ENCODE data around the gene ETNK2.

The ETNK2 gene

GRCh38 chr1:204151552-204152309 lies at the start of gene ETNK2:
Gene ETNK2 (minus strand): TSS chr1:204152044. CDS start chr1:204151852, 192 bp downstream.
- no peak for FAIRE-seq

GRCh38 chr1:204201348-204202040 lies 49.6 kb upstream of the ETNK2 start:
- no peak for FAIRE-seq

- FAIRE-seq = no peak
These were observed 47.7 kb upstream of the ETNK2 start for GRCh38 chr1:204199579-204199978.

GRCh38 chr1:204198348-204199340 lies 46.8 kb upstream of the ETNK2 start:
- FAIRE-seq = no peak

- no peak for FAIRE-seq
These were observed 45.2 kb upstream of the ETNK2 start for GRCh38 chr1:204197068-204197467.

- no peak for FAIRE-seq
These were observed 44.4 kb upstream of the ETNK2 start, which contains the start of gene KISS1 for GRCh38 chr1:204196068-204196795. Gene KISS1 (minus strand): TSS chr1:204196491. CDS start chr1:204192876, 3,615 bp downstream.

- no peak for FAIRE-seq
These were observed 42.9 kb upstream of the ETNK2 start for GRCh38 chr1:204194771-204195170.

GRCh38 chr1:204194080-204194479 lies 42.2 kb upstream of the ETNK2 start:
- no peak for FAIRE-seq

GRCh38 chr1:204192589-204193352 lies 40.9 kb upstream of the ETNK2 start:
- FAIRE-seq = no peak

- FAIRE-seq = no peak
These were observed 40.2 kb upstream of the ETNK2 start for GRCh38 chr1:204192046-204192445.

- FAIRE-seq = no peak
These were observed 39.6 kb upstream of the ETNK2 start for GRCh38 chr1:204191456-204191855.

- FAIRE-seq = no peak
These were observed 38.7 kb upstream of the ETNK2 start for GRCh38 chr1:204190212-204191211.

GRCh38 chr1:204188959-204189639 lies 37.3 kb upstream of the ETNK2 start:
- no peak for FAIRE-seq

GRCh38 chr1:204186597-204186996 lies 34.8 kb upstream of the ETNK2 start:
- FAIRE-seq = no peak

GRCh38 chr1:204181116-204181515 lies 29.3 kb upstream of the ETNK2 start:
- FAIRE-seq = no peak

- FAIRE-seq = no peak
These were observed 28.3 kb upstream of the ETNK2 start for GRCh38 chr1:204180133-204180532.

- FAIRE-seq = no peak
These were observed 26.8 kb upstream of the ETNK2 start for GRCh38 chr1:204178487-204179281.

- no peak for FAIRE-seq
These were observed 25.3 kb upstream of the ETNK2 start for GRCh38 chr1:204177133-204177532.

- no peak for FAIRE-seq
These were observed 24.2 kb upstream of the ETNK2 start for GRCh38 chr1:204176049-204176448.
